GM10266 (cell line): ENCODE results near the gene OCSTAMP.

ENCODE experiments used
- DNase-seq: peaks from one replicate; pipeline ENCODE4 v3.0.0; 2012; ENCODE audit errors: extremely low spot score
- CTCF ChIP-seq: IDR thresholded peaks from 2 replicates; pipeline ENCODE4 v1.5.1; 2012; ENCODE audit warnings: mild to moderate bottlenecking, low read depth; ENCODE audit not compliant: control insufficient read depth, insufficient read depth; ENCODE audit errors: missing control alignments

The OCSTAMP gene

GRCh38 chr20:46568570-46569129 is 18.2 kb upstream of the OCSTAMP start:
- no peak for DNase-seq

GRCh38 chr20:46566125-46566524 is 15.7 kb upstream of the OCSTAMP start:
- no peak for DNase-seq
- TF ChIP-seq CTCF = no peak

More at GRCh38 chr20:46568570-46569129, 18.2 kb upstream of the OCSTAMP start:
- TF ChIP-seq CTCF = no peak

GRCh38 chr20:46564241-46564957 is 13.9 kb upstream of the OCSTAMP start:
- DNase-seq = no peak
- TF ChIP-seq CTCF = no peak

- TF ChIP-seq CTCF = no peak
- no peak for DNase-seq
Observed at GRCh38 chr20:46563860-46564221, 13.4 kb upstream of the OCSTAMP start.

GRCh38 chr20:46563170-46563859 is 12.9 kb upstream of the OCSTAMP start:
- peak; percentile 20 for TF ChIP-seq CTCF
- DNase-seq = no peak

GRCh38 chr20:46562373-46563169 is 12.1 kb upstream of the OCSTAMP start:
- TF ChIP-seq CTCF = peak; percentile 72
- peak; percentile 76 for DNase-seq
